PC-9 (cell line): ENCODE measurements around the gene CCDC91. TPM values are rescaled to one million over a fixed set of nuclear protein-coding genes. Genes with fewer than 3 reads are reported as not detected.

Experiments used
- BruUV-seq: library from RNA; stranded (reverse); fragments of 400-500 nt; replicated peaks from 2 replicates; lab custom pipeline; 2021; lab: Mats Ljungman, UMichigan
- CTCF ChIA-PET: fragments of 300-600 bp; sonication (Branson Sonifier 250); formaldehyde crosslinking; loops from one replicate; lab custom pipeline; 2022; ENCODE audit warnings: antibody characterized with exemption; lab: Charles Lee
- POLR2A ChIA-PET: fragments of 300-600 bp; sonication (Branson Sonifier 250); formaldehyde crosslinking; loops from one replicate; lab custom pipeline; 2022; ENCODE audit warnings: antibody characterized with exemption; ENCODE audit not compliant: unreplicated experiment; lab: Charles Lee
- DNase-seq, 2 experiments: peaks; one replicate each; pipeline versions ENCODE4 v3.0.0 to v3.0.0-alpha.2; 2015 to 2022; ENCODE audit warnings: mixed read lengths in 1 of 2
- H2AFZ ChIP-seq: fragments of 200-600 bp; sonication (generic); 2 replicates; pipeline ENCODE4 v1.8.1; 2017; ENCODE audit warnings: antibody characterized with exemption
- H3F3A ChIP-seq: fragments of 200-600 bp; sonication (generic); 2 replicates; pipeline ENCODE4 v1.8.1; 2017; ENCODE audit warnings: antibody characterized with exemption, mild to moderate bottlenecking, low read depth; ENCODE audit not compliant: insufficient read depth
- H3K27ac ChIP-seq: fragments of 200-600 bp; sonication (generic); 2 replicates; pipeline ENCODE4 v1.6.1; 2016; ENCODE audit warnings: mixed run types
- H3K27me3 ChIP-seq: fragments of 200-600 bp; sonication (generic); 2 replicates; pipeline ENCODE4 v1.6.1; 2016; ENCODE audit warnings: low read depth, mixed run types; ENCODE audit not compliant: insufficient read depth
- H3K36me3 ChIP-seq: fragments of 200-600 bp; sonication (generic); 2 replicates; pipeline ENCODE4 v1.6.1; 2016; ENCODE audit warnings: low read depth, mixed run types
- H3K4me1 ChIP-seq: fragments of 200-600 bp; sonication (generic); replicated peaks from 2 replicates; pipeline ENCODE4 v1.6.1; 2016; ENCODE audit warnings: mixed run types; ENCODE audit not compliant: insufficient read depth
- H3K4me2 ChIP-seq: fragments of 200-600 bp; sonication (generic); 2 replicates; pipeline ENCODE4 v1.6.1; 2017; ENCODE audit warnings: mixed run types
- H3K4me3 ChIP-seq: fragments of 200-600 bp; sonication (generic); 2 replicates; pipeline ENCODE4 v1.6.1; 2016; ENCODE audit warnings: mixed run types
- H3K79me2 ChIP-seq: fragments of 200-600 bp; sonication (generic); 2 replicates; pipeline ENCODE4 v1.6.1; 2017; ENCODE audit warnings: low read depth, mixed run types
- H3K9me2 ChIP-seq: fragments of 200-600 bp; sonication (generic); 2 replicates; pipeline ENCODE4 v1.8.1; 2017; ENCODE audit warnings: mild to moderate bottlenecking; ENCODE audit not compliant: insufficient read depth
- H3K9me3 ChIP-seq: fragments of 200-600 bp; sonication (generic); 2 replicates; pipeline ENCODE4 v1.8.1; 2016; ENCODE audit warnings: low read depth; ENCODE audit not compliant: insufficient read depth
- H4K20me1 ChIP-seq: fragments of 200-600 bp; sonication (generic); 2 replicates; pipeline ENCODE4 v1.8.1; 2017; ENCODE audit not compliant: insufficient read depth
- EZH2 ChIP-seq: fragments of 200-600 bp; sonication (generic); IDR thresholded peaks from 2 replicates; pipeline ENCODE4 v1.8.0; 2017; ENCODE audit warnings: antibody characterized with exemption, low read depth
- intact Hi-C: fragments of 100-400 bp; cut with micrococcal nuclease; formaldehyde crosslinking; loops from one replicate; pipeline ENCODE4 v1.10.0; 2022; ENCODE audit not compliant: unreplicated experiment
- total RNA-seq: library from RNA; stranded (reverse); gene quantifications from 2 replicates; pipeline ENCODE4 v1.2.3, GENCODE V29; 2021
- TF ChIP-seq, protein P1 (sequence below): fragments of 200-600 bp; sonication (generic); conservative IDR thresholded peaks from 2 replicates; pipeline ENCODE4 v1.6.1; 2017; ENCODE audit warnings: mixed run types, antibody characterized with exemption, mild to moderate bottlenecking, moderate library complexity

CCDC91 gene
- total RNA-seq, 1 experiment from 2014 or later, result 38.9 TPM

DNA sequence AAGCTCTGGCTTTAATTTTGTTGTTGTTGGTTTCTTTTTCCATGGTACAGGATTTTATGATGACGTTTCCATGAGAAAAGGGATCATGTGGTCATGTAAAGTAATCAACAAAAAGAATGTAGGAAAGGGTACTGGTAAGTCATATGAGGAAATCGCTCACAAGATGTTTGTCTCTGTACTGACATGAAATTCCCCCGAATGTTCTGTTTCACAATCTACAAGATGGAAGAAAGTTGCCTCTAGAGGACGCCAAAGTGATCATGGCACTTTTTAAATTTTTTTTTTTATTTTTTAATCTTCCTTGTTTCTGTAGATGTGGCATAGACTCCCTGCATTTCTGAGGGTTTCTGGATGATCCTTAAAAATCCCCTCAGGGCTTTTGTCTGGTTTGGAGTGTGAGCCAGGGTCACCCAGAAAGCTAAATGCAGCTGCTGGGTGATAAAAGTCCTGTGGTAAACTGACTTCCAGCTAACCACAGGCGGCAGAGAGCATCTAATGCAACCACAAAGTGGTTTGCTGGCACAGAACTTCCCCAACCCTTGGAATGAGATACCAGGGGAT lies 393.5 kb downstream of the CCDC91 start:
- Histone ChIP-seq H3K4me2 (no peak overlapping the region), H3K4me3 (no peak overlapping the region), H3K9me3 (no peaks in the 10 kb centered on the region), H3K9me2 (no peaks in the 10 kb centered on the region), H3K4me1 (no peaks in the 10 kb centered on the region), H3K79me2 (no peaks in the 10 kb centered on the region), H2AFZ (no peak overlapping the region), H4K20me1 (no peaks in the 10 kb centered on the region), H3K36me3 (no peaks in the 10 kb centered on the region), H3K27ac (no peak overlapping the region), H3F3A (no peaks in the 10 kb centered on the region), H3K27me3 (no peaks in the 10 kb centered on the region)
- BruUV-seq, result no TSS peak
- ChIA-PET POLR2A (no interaction called here), CTCF (interaction anchor here (0.6 kb wide), 1 partner anchor 92 kb away, joined by 5 read pairs; no protein-coding TSS in a partner anchor)
- intact Hi-C loops, result no loop called here
- no peak for TF ChIP-seq EZH2
- TF ChIP-seq, protein P1, sequence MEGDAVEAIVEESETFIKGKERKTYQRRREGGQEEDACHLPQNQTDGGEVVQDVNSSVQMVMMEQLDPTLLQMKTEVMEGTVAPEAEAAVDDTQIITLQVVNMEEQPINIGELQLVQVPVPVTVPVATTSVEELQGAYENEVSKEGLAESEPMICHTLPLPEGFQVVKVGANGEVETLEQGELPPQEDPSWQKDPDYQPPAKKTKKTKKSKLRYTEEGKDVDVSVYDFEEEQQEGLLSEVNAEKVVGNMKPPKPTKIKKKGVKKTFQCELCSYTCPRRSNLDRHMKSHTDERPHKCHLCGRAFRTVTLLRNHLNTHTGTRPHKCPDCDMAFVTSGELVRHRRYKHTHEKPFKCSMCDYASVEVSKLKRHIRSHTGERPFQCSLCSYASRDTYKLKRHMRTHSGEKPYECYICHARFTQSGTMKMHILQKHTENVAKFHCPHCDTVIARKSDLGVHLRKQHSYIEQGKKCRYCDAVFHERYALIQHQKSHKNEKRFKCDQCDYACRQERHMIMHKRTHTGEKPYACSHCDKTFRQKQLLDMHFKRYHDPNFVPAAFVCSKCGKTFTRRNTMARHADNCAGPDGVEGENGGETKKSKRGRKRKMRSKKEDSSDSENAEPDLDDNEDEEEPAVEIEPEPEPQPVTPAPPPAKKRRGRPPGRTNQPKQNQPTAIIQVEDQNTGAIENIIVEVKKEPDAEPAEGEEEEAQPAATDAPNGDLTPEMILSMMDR, result 0 out of 2 replicates have a peak, but pooled peaks have one; percentile 39
- DNase-seq, result peak in 1 of 2 experiments; percentile 15

- intact Hi-C loops, result no loop called here
Observed at GRCh38 chr12:28585146-28585545, 394.9 kb downstream of the CCDC91 start.

DNA sequence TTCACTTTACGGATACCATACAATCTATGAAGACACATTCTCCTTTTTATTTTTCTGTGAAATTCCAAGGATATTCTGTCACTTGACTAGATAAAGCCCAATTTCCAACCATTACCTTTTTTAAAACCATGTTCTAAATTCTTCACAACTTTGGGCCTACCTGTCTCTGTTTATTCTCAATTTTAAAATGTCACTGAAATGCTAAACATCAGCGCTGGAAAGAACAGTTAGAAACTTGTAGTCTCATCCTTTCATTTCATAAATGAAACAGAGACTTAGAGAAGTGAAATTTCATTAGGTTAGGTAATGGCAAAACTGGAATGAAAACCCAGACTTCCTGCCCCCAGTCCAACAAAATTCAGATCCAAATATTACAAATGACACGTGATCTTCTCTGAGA lies 396.2 kb downstream of the CCDC91 start:
- H3K27me3 ChIP-seq, result no peaks in the 10 kb centered on the region
- H3K36me3 ChIP-seq, result no peaks in the 10 kb centered on the region
- no peak overlapping the region for H2AFZ ChIP-seq
- H3K9me2 ChIP-seq, result no peaks in the 10 kb centered on the region
- DNase-seq, result no peak
- no peak overlapping the region for H3K4me2 ChIP-seq
- H4K20me1 ChIP-seq, result no peaks in the 10 kb centered on the region
- H3K4me1 ChIP-seq, result no peaks in the 10 kb centered on the region
- H3K27ac ChIP-seq, result no peak overlapping the region
- H3F3A ChIP-seq, result no peaks in the 10 kb centered on the region
- ChIA-PET CTCF (no interaction called here), POLR2A (no interaction called here)
- TF ChIP-seq, protein P1, result no peak
- TF ChIP-seq EZH2, result no peak
- H3K9me3 ChIP-seq, result no peaks in the 10 kb centered on the region; the same call in 1 of the 2 replicates
- intact Hi-C loops, result no loop called here
- no TSS peak for BruUV-seq
- H3K4me3 ChIP-seq, result no peak overlapping the region
- H3K79me2 ChIP-seq, result no peaks in the 10 kb centered on the region

More at GRCh38 chr12:28585146-28585545, 394.9 kb downstream of the CCDC91 start:
- Histone ChIP-seq H3K79me2 (no peaks in the 10 kb centered on the region), H2AFZ (no peak overlapping the region), H3F3A (no peaks in the 10 kb centered on the region), H3K36me3 (no peaks in the 10 kb centered on the region), H3K27ac (no peak overlapping the region), H3K4me1 (no peaks in the 10 kb centered on the region), H4K20me1 (no peaks in the 10 kb centered on the region), H3K9me3 (no peaks in the 10 kb centered on the region; the same call in 1 of the 2 replicates), H3K4me3 (no peak overlapping the region), H3K4me2 (no peak overlapping the region), H3K9me2 (no peaks in the 10 kb centered on the region), H3K27me3 (no peaks in the 10 kb centered on the region)
- CTCF ChIA-PET, result no interaction called here
- no peak for DNase-seq
- no TSS peak for BruUV-seq
- POLR2A ChIA-PET, result no interaction called here
- TF ChIP-seq, protein P1, result no peak
- no peak for TF ChIP-seq EZH2
